NCI-H748 treated with DMSO at 0.1 percent for 48 hours (cell line): ENCODE data around the gene HNF1B.
A peak's percentile ranks its signal among the peaks of the same experiment; 100 is the strongest.
"Not testable (repeated sequence)": the region's sequence is repeated elsewhere in the genome, so short reads cannot be mapped to it uniquely, and the experiment has no call there.

Experiments
- DNase-seq: peaks from one replicate; lab custom pipeline; 2025; lab: John Stamatoyannopoulos, UW

The HNF1B gene

GRCh38 chr17:37744961-37745800, at the start of gene HNF1B:
Gene HNF1B (minus strand): TSS chr17:37745059. CDS start chr17:37744884, 175 bp downstream.
- no peak for DNase-seq

- DNase-seq = no peak
These were observed 47.9 kb upstream of the HNF1B start for GRCh38 chr17:37792787-37793186.

GRCh38 chr17:37791447-37792399, 46.9 kb upstream of the HNF1B start:
- no peak for DNase-seq

GRCh38 chr17:37789771-37790541, 45.1 kb upstream of the HNF1B start:
- DNase-seq = no peak

GRCh38 chr17:37789021-37789565, 44.2 kb upstream of the HNF1B start:
- no peak for DNase-seq

GRCh38 chr17:37788526-37788925, 43.7 kb upstream of the HNF1B start:
- DNase-seq = no peak

GRCh38 chr17:37787055-37787757, 42.3 kb upstream of the HNF1B start:
- no peak for DNase-seq

- DNase-seq = no peak
These were observed 41.6 kb upstream of the HNF1B start for GRCh38 chr17:37786481-37786880.

GRCh38 chr17:37782460-37782859, 37.6 kb upstream of the HNF1B start:
- DNase-seq = not testable (repeated sequence)

GRCh38 chr17:37781451-37781850, 36.6 kb upstream of the HNF1B start:
- no peak for DNase-seq

- no peak for DNase-seq
These were observed 34.7 kb upstream of the HNF1B start for GRCh38 chr17:37779554-37779953.

- DNase-seq = no peak
These were observed 29.6 kb upstream of the HNF1B start for GRCh38 chr17:37774504-37774903.

- DNase-seq = no peak
These were observed 28.1 kb upstream of the HNF1B start for GRCh38 chr17:37772982-37773381.

GRCh38 chr17:37770631-37771518, 26.0 kb upstream of the HNF1B start:
- peak; percentile 40 for DNase-seq

GRCh38 chr17:37769050-37769449, 24.2 kb upstream of the HNF1B start:
- no peak for DNase-seq

GRCh38 chr17:37768438-37768837, 23.6 kb upstream of the HNF1B start:
- no peak for DNase-seq

- no peak for DNase-seq
These were observed 22.1 kb upstream of the HNF1B start for GRCh38 chr17:37766971-37767370.

GRCh38 chr17:37764383-37764782, 19.5 kb upstream of the HNF1B start:
- no peak for DNase-seq

- no peak for DNase-seq
These were observed 17.8 kb upstream of the HNF1B start for GRCh38 chr17:37762666-37763065.

- DNase-seq = no peak
These were observed 17.1 kb upstream of the HNF1B start for GRCh38 chr17:37761961-37762360.
